Endodermal cell (in vitro differentiated cells): ENCODE data around the gene TBX5. TPM values are rescaled to one million over a fixed set of nuclear protein-coding genes. Genes with fewer than 3 reads are reported as not detected.

Experiments used
- DNase-seq: peaks from one replicate; pipeline ENCODE4 v3.0.0-alpha.2; 2017
- H3K27ac ChIP-seq: 2 replicates; pipeline ENCODE4 v1.5.1; 2013; ENCODE audit warnings: mild to moderate bottlenecking, low read depth, low read length, moderate library complexity
- H3K27me3 ChIP-seq: 2 replicates; pipeline ENCODE4 v1.6.1; 2013; ENCODE audit warnings: mild to moderate bottlenecking, low read length, moderate library complexity; ENCODE audit not compliant: insufficient read depth, control insufficient read depth, poor library complexity, severe bottlenecking
- H3K36me3 ChIP-seq: 2 replicates; pipeline ENCODE4 v1.7.0; 2013; ENCODE audit warnings: mild to moderate bottlenecking, low read length, moderate library complexity; ENCODE audit not compliant: control insufficient read depth, insufficient read depth
- H3K4me1 ChIP-seq: one replicate; pipeline ENCODE4 v1.7.0; 2013; ENCODE audit warnings: low read length; ENCODE audit not compliant: control insufficient read depth, insufficient read depth
- H3K4me3 ChIP-seq: 2 replicates; pipeline ENCODE4 v1.5.1; 2013; ENCODE audit warnings: mild to moderate bottlenecking, low read length, moderate library complexity
- H3K9ac ChIP-seq: 2 replicates; pipeline ENCODE4 v1.6.1; 2013; ENCODE audit warnings: mild to moderate bottlenecking, low read length, moderate library complexity; ENCODE audit not compliant: poor library complexity, severe bottlenecking; ENCODE audit errors: extremely low read depth
- H3K9me3 ChIP-seq: 2 replicates; pipeline ENCODE4 v1.6.1; 2013; ENCODE audit warnings: mild to moderate bottlenecking, low read length, moderate library complexity; ENCODE audit not compliant: control insufficient read depth
- H3K27ac Mint-ChIP-seq: 2 replicates; pipeline ENCODE4 v1.8.0; 2020; ENCODE audit warnings: mixed read lengths
- H3K27me3 Mint-ChIP-seq: 2 replicates; pipeline ENCODE4 v1.8.0; 2021; ENCODE audit warnings: mild to moderate bottlenecking, mixed read lengths; ENCODE audit not compliant: insufficient read depth
- H3K36me3 Mint-ChIP-seq: 2 replicates; pipeline ENCODE4 v1.8.0; 2020; ENCODE audit warnings: low read depth, mixed read lengths
- H3K4me1 Mint-ChIP-seq: 2 replicates; pipeline ENCODE4 v1.8.0; 2020; ENCODE audit warnings: mixed read lengths
- H3K4me3 Mint-ChIP-seq: 2 replicates; pipeline ENCODE4 v1.8.0; 2020; ENCODE audit warnings: mild to moderate bottlenecking, moderate library complexity, mixed read lengths
- H3K9me3 Mint-ChIP-seq: 2 replicates; pipeline ENCODE4 v1.8.0; 2020; ENCODE audit warnings: mild to moderate bottlenecking, mixed read lengths
- WGBS, 2 experiments: methylation state at CpG; one replicate each; pipeline versions ENCODE4 v1.1.5 to v1.1.7; 2013; ENCODE audit warnings: missing lambda C conversion rate in 2 of 2, mixed read lengths in 1 of 2; ENCODE audit not compliant: insufficient coverage in 1 of 2, insufficient read length in 1 of 2; 5-methylcytosine and 5-hydroxymethylcytosine counted together
- total RNA-seq, 2 donors: library from RNA; stranded (reverse); fragmentation: NEBNext Ultra II Directional in 1 of 2; extraction: Animal tissue kit (Norgen Biotek cat#: 25700) in 1 of 2; gene quantifications; 2 replicates in 1 of 2; 3 replicates in 1 of 2; pipeline ENCODE4 v1.2.1, GENCODE V29; 2021
- TF ChIP-seq, protein P1 (sequence below): fragments of 200-600 bp; sonication (generic); conservative IDR thresholded peaks from 2 replicates; pipeline ENCODE4 v1.5.0; 2021; ENCODE audit warnings: antibody characterized with exemption, mild to moderate bottlenecking

The TBX5 gene
- total RNA-seq, 2 donors from 2014 or later, result not detected

DNA sequence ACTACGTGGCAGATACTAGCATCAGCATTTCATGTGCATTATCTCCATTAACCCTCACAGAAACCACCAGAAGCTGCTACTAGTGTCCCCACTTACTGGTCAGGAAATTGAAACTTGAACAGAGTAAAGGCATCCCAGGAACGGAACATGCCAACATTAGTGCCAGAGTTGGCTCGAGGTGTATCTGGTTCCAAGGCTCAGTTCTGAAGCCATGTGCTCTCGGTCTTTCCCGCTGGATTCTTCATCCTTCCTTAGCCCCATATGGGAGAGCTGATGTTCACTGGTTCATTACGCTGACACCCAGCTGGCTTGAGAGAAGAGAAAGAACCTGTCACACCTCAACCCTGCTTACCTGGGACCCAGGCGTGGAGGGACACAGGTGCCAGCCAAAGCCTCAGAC lies 91.5 kb downstream of the TBX5 start:
- Histone ChIP-seq H3K4me3 (no peak overlapping the region), H3K27me3 (no peaks in the 10 kb centered on the region), H3K9me3 (no peaks in the 10 kb centered on the region), H3K4me1 (no peaks in the 10 kb centered on the region), H3K27ac (no peak overlapping the region), H3K9ac (no peak overlapping the region), H3K36me3 (no peaks in the 10 kb centered on the region)
- TF ChIP-seq, protein P1, sequence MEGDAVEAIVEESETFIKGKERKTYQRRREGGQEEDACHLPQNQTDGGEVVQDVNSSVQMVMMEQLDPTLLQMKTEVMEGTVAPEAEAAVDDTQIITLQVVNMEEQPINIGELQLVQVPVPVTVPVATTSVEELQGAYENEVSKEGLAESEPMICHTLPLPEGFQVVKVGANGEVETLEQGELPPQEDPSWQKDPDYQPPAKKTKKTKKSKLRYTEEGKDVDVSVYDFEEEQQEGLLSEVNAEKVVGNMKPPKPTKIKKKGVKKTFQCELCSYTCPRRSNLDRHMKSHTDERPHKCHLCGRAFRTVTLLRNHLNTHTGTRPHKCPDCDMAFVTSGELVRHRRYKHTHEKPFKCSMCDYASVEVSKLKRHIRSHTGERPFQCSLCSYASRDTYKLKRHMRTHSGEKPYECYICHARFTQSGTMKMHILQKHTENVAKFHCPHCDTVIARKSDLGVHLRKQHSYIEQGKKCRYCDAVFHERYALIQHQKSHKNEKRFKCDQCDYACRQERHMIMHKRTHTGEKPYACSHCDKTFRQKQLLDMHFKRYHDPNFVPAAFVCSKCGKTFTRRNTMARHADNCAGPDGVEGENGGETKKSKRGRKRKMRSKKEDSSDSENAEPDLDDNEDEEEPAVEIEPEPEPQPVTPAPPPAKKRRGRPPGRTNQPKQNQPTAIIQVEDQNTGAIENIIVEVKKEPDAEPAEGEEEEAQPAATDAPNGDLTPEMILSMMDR, result no peak
- 91 to 97% methylated on average over 7 of the region's 7 CpGs for WGBS, 2 experiments
- Mint-ChIP-seq H3K4me1 (no peaks in the 10 kb centered on the region), H3K27me3 (no peaks in the 10 kb centered on the region), H3K36me3 (no peaks in the 10 kb centered on the region), H3K27ac (no peak overlapping the region), H3K9me3 (no peaks in the 10 kb centered on the region), H3K4me3 (no peak overlapping the region)
- DNase-seq, result no peak

DNA sequence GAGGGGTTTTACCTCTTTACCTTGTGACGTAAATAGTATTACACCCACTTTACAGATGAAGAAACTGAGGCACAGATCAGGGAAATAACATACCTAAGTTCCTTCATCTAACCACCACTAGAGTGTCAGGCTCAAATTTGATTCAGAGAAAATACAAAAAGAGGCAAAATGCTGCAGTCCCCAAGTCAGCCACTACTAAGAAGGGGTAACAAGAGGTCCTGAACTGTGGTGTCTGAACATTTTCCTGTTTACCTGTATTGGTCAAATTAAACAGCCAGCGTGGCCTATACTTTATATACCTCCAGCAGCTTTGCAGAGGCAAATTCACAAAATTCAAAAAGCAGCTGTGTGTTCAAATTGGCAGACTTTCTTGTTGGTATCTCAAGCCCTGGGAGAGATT lies 92.0 kb downstream of the TBX5 start:
- no peaks in the 10 kb centered on the region for H3K36me3 Mint-ChIP-seq
- TF ChIP-seq, protein P1, result peak; percentile 53
- no peak overlapping the region for H3K27ac Mint-ChIP-seq
- H3K4me3 Mint-ChIP-seq, result no peak overlapping the region
- Histone ChIP-seq H3K27me3 (no peaks in the 10 kb centered on the region), H3K9me3 (no peaks in the 10 kb centered on the region), H3K9ac (no peak overlapping the region), H3K4me3 (no peak overlapping the region), H3K27ac (no peak overlapping the region), H3K4me1 (no peaks in the 10 kb centered on the region), H3K36me3 (no peaks in the 10 kb centered on the region)
- H3K27me3 Mint-ChIP-seq, result no peaks in the 10 kb centered on the region
- no peaks in the 10 kb centered on the region for H3K9me3 Mint-ChIP-seq
- H3K4me1 Mint-ChIP-seq, result no peaks in the 10 kb centered on the region
- 75 to 87% methylated on average over 2 of the region's 2 CpGs for WGBS, 2 experiments
- no peak for DNase-seq

DNA sequence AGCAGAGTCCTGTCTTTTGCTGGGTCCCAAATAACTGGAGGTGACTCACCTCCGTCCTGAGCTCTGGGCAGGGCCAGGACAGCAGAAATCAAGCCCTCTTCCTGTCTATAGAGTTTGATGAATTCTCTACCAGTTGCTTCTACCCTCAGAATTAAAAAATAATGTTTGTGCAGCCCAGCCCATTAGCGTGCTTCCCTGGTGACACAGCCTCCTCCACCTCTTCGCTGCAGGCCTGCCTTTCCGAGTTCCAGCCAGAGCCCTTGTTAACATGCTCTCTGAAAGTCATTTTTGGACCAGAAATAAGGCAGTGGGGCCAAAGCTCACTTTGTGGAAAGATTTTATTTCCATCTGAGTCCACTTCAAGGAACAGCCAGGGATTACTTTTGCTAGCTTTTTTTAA lies 94.0 kb downstream of the TBX5 start:
- TF ChIP-seq, protein P1, result no peak
- no peaks in the 10 kb centered on the region for H3K4me1 Mint-ChIP-seq
- no peak overlapping the region for H3K9ac ChIP-seq
- no peaks in the 10 kb centered on the region for H3K9me3 ChIP-seq
- no peaks in the 10 kb centered on the region for H3K36me3 Mint-ChIP-seq
- no peak for DNase-seq
- H3K4me1 ChIP-seq, result no peaks in the 10 kb centered on the region
- no peaks in the 10 kb centered on the region for H3K27me3 Mint-ChIP-seq
- 92 to 100% methylated on average over 3 to 4 of the region's 4 CpGs for WGBS, 2 experiments
- H3K9me3 Mint-ChIP-seq, result no peaks in the 10 kb centered on the region
- no peaks in the 10 kb centered on the region for H3K27me3 ChIP-seq
- no peak overlapping the region for H3K27ac ChIP-seq
- no peak overlapping the region for H3K4me3 ChIP-seq
- no peak overlapping the region for H3K4me3 Mint-ChIP-seq
- H3K36me3 ChIP-seq, result no peaks in the 10 kb centered on the region
- no peak overlapping the region for H3K27ac Mint-ChIP-seq
